Stomach (tissue), 19 donors: Measurements from ENCODE around the gene TIGD7. TPM values are rescaled to one million over a fixed set of nuclear protein-coding genes. Genes with fewer than 3 reads are reported as not detected.

ENCODE experiments used
- DNase-seq, 2 donors: peaks; one replicate each; pipeline versions ENCODE4 v3.0.0 to v3.0.0-alpha.2; 2013 to 2019
- H3K27ac ChIP-seq, 5 donors: fragments of 200-600 bp in 4 of 5; sonication (generic) in 4 of 5; one replicate each; pipeline ENCODE4 v1.5.1; 2013 to 2019; ENCODE audit warnings: mild to moderate bottlenecking in 1 of 5, moderate library complexity in 1 of 5
- H3K27me3 ChIP-seq, 3 donors: fragments of 200-600 bp; sonication (generic); one replicate each; pipeline ENCODE4 v1.5.1; 2017 to 2019; ENCODE audit warnings: mixed run types in 1 of 3
- H3K36me3 ChIP-seq, 4 donors: fragments of 200-600 bp; sonication (generic); 1 replicate in 3 of 4; 2 replicates in 1 of 4; pipeline ENCODE4 v1.5.1; 2016 to 2019
- H3K4me1 ChIP-seq, 4 donors: fragments of 200-600 bp; sonication (generic); one replicate each; pipeline ENCODE4 v1.5.1; 2016 to 2019
- H3K4me3 ChIP-seq, 4 donors: fragments of 200-600 bp; sonication (generic) in 3 of 4; one replicate each; pipeline ENCODE4 v1.5.1; 2016 to 2019; ENCODE audit warnings: mild to moderate bottlenecking in 1 of 4
- H3K9me3 ChIP-seq, 4 donors: fragments of 200-600 bp; sonication (generic); one replicate each; pipeline ENCODE4 v1.5.1; 2016 to 2019
- EP300 ChIP-seq: sonication (generic); formaldehyde crosslinking; IDR thresholded peaks from one replicate; pipeline ENCODE4 v1.6.1; 2017; ENCODE audit warnings: antibody characterized with exemption
- POLR2A ChIP-seq, 4 donors: fragments of 450-650 bp; IDR thresholded peaks; one replicate each; pipeline ENCODE4 v1.6.1; 2016; ENCODE audit warnings: antibody characterized with exemption in 4 of 4, control low read depth in 2 of 4, mild to moderate bottlenecking in 1 of 4, moderate library complexity in 1 of 4
- POLR2AphosphoS5 ChIP-seq, 3 donors: sonication (generic); formaldehyde crosslinking; IDR thresholded peaks; one replicate each; pipeline ENCODE4 v1.6.1; 2016; ENCODE audit warnings: antibody characterized with exemption in 3 of 3
- WGBS, 5 donors: extraction: QIAGEN DNeasy Blood & Tissue Kit in 3 of 5; methylation state at CpG; one replicate each; pipeline versions ENCODE4 v1.1.5 to v1.1.7; 2013 to 2018; 5-methylcytosine and 5-hydroxymethylcytosine counted together
- intact Hi-C: fragments of 100-400 bp; cut with DNase I; formaldehyde crosslinking; loops from one replicate; pipeline ENCODE4 v1.15.1; 2023; ENCODE audit warnings: low total_unique reads
- long read RNA-seq, 10 donors: transcript quantifications; one replicate each; lab custom pipeline, GENCODE V29; 2026
- polyA plus RNA-seq, 3 donors: library from polyadenylated mRNA; stranded (reverse); fragments of 200-250 nt; gene quantifications; one replicate each; pipeline ENCODE4 v1.2.3, GENCODE V29; 2013
- total RNA-seq, 5 donors: library from RNA; depleted of rRNA; stranded (reverse); fragments of >200 nt; gene quantifications; one replicate each; pipeline versions ENCODE4 v1.1.0 to v1.2.3, GENCODE V29; 2014 to 2016
- TF ChIP-seq, protein P1 (sequence below), 7 experiments: fragments of 450-650 bp in 4 of 7; fragments of 200-600 bp in 3 of 7; sonication (generic) in 3 of 7; IDR thresholded peaks; one replicate each; pipeline ENCODE4 v1.5.1; 2016 to 2019; ENCODE audit warnings: antibody characterized with exemption in 7 of 7, control low read depth in 2 of 7, mild to moderate bottlenecking in 1 of 7
- donor health status: healthy with polysubstance abuse.
- donor health status: Bipolar disorder and iron deficiency.
- donor health status: healthy.

The TIGD7 gene, protein sequence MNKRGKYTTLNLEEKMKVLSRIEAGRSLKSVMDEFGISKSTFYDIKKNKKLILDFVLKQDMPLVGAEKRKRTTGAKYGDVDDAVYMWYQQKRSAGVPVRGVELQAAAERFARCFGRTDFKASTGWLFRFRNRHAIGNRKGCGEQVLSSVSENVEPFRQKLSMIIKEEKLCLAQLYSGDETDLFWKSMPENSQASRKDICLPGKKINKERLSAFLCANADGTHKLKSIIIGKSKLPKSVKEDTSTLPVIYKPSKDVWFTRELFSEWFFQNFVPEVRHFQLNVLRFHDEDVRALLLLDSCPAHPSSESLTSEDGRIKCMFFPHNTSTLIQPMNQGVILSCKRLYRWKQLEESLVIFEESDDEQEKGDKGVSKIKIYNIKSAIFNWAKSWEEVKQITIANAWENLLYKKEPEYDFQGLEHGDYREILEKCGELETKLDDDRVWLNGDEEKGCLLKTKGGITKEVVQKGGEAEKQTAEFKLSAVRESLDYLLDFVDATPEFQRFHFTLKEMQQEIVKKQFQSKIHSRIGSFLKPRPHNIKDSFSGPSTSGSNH
- 1 to 10 TPM in 3 of 5 donors, not detected in 2; 1.6 to 8.3 (median 1.8) TPM for total RNA-seq
- polyA plus RNA-seq, result 1 to 10 TPM; 2.1 to 3.7 (median 2.8) TPM
- long read RNA-seq, donor 1, partial matches to known transcripts, result 0 of 1 reads
- long read RNA-seq, donor 1, other reads (novel, unspliced or antisense), result 0 of 1 reads
- long read RNA-seq, donor 2, partial matches to known transcripts, result 0 of 1 reads
- long read RNA-seq, donor 2, other reads (novel, unspliced or antisense), result 0 of 1 reads
- long read RNA-seq, donor 3, result 0 reads
- long read RNA-seq, donor 4, result 0 reads
- long read RNA-seq, donor 5, partial matches to known transcripts, result 0 of 4 reads
- long read RNA-seq, donor 5, other reads (novel, unspliced or antisense), result 0 of 4 reads
- long read RNA-seq, donor 6, partial matches to known transcripts, result 0 of 5 reads
- long read RNA-seq, donor 6, other reads (novel, unspliced or antisense), result 0 of 5 reads
- long read RNA-seq, donor 7, partial matches to known transcripts, result 0 of 1 reads
- long read RNA-seq, donor 7, other reads (novel, unspliced or antisense), result 0 of 1 reads
- long read RNA-seq, donor 8, partial matches to known transcripts, result 0 of 2 reads
- long read RNA-seq, donor 8, other reads (novel, unspliced or antisense), result 0 of 2 reads
- long read RNA-seq, donor 9, result 0 reads
- long read RNA-seq, donor 10, result 0 reads

DNA sequence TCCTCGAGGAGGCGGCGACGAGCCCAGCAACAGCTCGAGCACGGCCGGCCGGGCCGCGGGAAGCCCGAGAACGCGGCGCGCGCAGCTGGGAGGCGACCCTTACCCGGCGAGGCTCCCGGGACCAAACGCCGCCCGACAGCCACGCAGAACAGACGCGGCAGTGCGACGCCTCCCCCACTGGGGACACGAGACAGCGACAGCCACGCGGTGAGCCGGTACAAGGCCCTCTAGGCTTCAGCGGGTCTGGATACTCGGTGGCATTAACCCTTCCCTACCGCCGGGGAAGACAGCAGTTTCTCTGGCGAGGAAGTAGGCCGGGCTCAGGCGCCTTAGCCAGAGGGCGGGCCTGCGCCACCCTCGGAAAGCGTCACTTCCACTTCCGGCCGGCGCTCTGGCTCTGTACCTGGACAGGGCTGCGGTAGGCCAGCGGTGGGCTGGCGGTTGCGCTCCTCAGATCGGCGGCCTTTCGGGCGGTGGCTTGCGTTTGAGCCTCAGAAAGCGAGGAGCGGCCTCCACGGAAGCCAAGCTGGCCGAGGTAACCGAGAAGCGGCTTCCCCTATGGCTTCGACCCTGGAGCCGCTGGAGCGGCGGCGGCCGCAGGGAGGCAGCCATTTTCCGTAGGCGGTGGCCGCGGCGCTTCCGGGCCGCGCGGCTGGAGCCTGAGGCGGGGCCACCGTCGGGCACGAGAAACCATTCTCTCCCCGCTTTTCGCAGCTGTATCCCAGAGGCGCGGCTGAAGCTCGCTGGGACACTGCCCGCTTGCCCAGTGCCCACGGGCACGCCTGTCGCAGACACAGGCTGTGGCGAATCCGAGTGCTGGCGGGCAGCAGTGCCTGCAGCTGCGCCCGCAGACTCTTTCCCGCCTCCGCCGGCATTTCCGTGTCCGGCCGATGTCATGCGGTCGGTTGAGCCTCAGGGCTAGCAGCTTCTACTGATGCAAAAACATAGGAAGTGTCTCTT is at the start of gene TIGD7, which contains the start of gene ZNF75A:
Gene TIGD7, minus strand, starts transcription at position 322 of the 960 bp plus-strand sequence. CDS start 4,816 bp downstream, outside the sequence.
Gene ZNF75A, plus strand, starts transcription at position 389 of the 960 bp plus-strand sequence. CDS start 2,932 bp downstream, outside the sequence.
- H3K27ac ChIP-seq, result peak within 1 kb of the TSS; percentile 84 to 93 (median 92)
- H3K4me3 ChIP-seq, result peak within 1 kb of the TSS; percentile 56 to 80 (median 74)
- peaks cover 32 to 68% (median 51%) of the 10 kb centered on the region in 4 donors for H3K36me3 ChIP-seq
- H3K4me1 ChIP-seq, result peaks cover 9 to 25% (median 22%) of the 10 kb centered on the region in 4 donors
- H3K9me3 ChIP-seq, result peaks cover 18 to 93% (median 77%) of the 10 kb centered on the region in 4 donors
- TF ChIP-seq POLR2A (IDR thresholded peaks at IDR 0.05), result peak in 2 of 4 donors; percentile 16 to 23
- TF ChIP-seq EP300, result no peak
- TF ChIP-seq, protein P1, sequence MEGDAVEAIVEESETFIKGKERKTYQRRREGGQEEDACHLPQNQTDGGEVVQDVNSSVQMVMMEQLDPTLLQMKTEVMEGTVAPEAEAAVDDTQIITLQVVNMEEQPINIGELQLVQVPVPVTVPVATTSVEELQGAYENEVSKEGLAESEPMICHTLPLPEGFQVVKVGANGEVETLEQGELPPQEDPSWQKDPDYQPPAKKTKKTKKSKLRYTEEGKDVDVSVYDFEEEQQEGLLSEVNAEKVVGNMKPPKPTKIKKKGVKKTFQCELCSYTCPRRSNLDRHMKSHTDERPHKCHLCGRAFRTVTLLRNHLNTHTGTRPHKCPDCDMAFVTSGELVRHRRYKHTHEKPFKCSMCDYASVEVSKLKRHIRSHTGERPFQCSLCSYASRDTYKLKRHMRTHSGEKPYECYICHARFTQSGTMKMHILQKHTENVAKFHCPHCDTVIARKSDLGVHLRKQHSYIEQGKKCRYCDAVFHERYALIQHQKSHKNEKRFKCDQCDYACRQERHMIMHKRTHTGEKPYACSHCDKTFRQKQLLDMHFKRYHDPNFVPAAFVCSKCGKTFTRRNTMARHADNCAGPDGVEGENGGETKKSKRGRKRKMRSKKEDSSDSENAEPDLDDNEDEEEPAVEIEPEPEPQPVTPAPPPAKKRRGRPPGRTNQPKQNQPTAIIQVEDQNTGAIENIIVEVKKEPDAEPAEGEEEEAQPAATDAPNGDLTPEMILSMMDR (IDR thresholded peaks at IDR 0.05), result peak in 2 of 7 experiments; percentile 20 to 28
- peak; percentile 69 to 94 (median 91) for TF ChIP-seq POLR2AphosphoS5 (IDR thresholded peaks at IDR 0.05)
- intact Hi-C loops, result no loop called here
- H3K27me3 ChIP-seq, result no peaks in the 10 kb centered on the region
- 1 to 11% (median 4%) methylated on average over 44 to 103 of the region's 103 CpGs for WGBS, 5 donors
- peak; percentile 83 to 97 for DNase-seq

DNA sequence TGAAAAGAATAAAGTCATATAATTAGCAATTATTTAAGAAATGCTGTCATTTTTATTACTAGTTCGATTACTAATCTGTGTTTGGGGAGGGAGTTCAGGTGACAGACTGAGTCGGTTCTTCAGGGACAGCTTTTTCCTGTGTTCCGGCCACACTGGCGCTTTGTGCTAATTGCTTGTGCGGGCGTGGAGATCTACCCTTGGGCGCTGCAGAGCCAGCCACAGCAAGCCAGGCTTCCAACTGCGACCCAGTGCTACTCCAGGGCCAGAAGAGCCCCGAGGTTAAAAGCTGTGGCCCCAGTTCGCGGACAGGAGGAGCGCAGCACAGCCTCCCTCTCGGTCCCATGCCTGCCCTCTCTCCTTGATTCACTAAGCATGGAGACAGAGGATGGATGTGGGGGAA is 43.9 kb upstream of the TIGD7 start:
- no peak for DNase-seq
- no peak overlapping the region for H3K4me3 ChIP-seq
- H3K36me3 ChIP-seq, result no peaks in the 10 kb centered on the region
- TF ChIP-seq EP300, result no peak
- TF ChIP-seq POLR2AphosphoS5 (IDR thresholded peaks at IDR 0.05), result no peak
- 55 to 72% (median 65%) methylated on average over 13 of the region's 13 CpGs for WGBS, 5 donors
- H3K9me3 ChIP-seq, result no peaks in the 10 kb centered on the region
- no peaks in the 10 kb centered on the region for H3K27me3 ChIP-seq
- no peaks in the 10 kb centered on the region for H3K4me1 ChIP-seq
- intact Hi-C loops, result no loop called here
- no peak overlapping the region for H3K27ac ChIP-seq

DNA sequence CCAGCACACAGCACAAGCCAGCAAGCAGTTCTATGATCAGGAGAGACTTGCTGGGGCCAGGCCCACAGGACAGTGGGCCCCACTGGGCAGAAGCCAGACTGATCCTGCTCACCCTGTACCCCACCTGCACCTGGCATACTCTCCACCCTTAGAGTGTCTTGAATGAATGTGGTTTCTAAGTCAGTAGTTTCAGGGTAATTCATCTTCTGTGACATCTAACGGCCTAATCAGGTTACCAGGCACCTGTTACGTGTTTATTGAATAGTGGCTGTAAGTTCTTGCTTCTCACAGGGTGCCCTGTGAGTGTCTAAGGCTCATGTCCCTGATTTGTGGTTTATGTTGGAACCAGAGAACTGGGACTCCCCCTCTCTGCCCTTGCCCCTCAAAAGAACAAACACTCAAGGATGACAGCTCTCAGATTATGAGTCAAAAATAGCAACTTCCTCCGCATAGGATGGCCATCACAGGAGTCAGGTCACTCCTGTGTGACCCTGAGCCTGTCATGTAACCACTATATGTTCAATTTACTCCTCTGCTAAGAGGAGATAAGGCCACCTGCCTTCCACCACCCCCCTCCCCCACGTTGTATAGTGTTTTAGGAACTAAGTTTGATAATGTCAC is 43.4 kb upstream of the TIGD7 start:
- no peaks in the 10 kb centered on the region for H3K4me1 ChIP-seq
- intact Hi-C loops, result no loop called here
- 25 to 39% (median 31%) methylated on average over 3 to 4 of the region's 4 CpGs for WGBS, 5 donors
- H3K9me3 ChIP-seq, result no peaks in the 10 kb centered on the region
- peak in 1 of 2 donors; percentile 18 for DNase-seq
- TF ChIP-seq POLR2AphosphoS5 (IDR thresholded peaks at IDR 0.05) (no peak), EP300 (no peak), POLR2A (IDR thresholded peaks at IDR 0.05) (no peak)
- TF ChIP-seq, protein P1 (IDR thresholded peaks at IDR 0.05), result no peak
- no peak overlapping the region for H3K4me3 ChIP-seq
- no peaks in the 10 kb centered on the region for H3K36me3 ChIP-seq
- H3K27ac ChIP-seq, result no peak overlapping the region
- H3K27me3 ChIP-seq, result no peaks in the 10 kb centered on the region
